SU-DHL-6 (cell line): Measurements from ENCODE around the gene ETFB.

ENCODE experiments used
- H2AFZ ChIP-seq: fragments of 200-600 bp; sonication (generic); 2 replicates; pipeline ENCODE4 v1.6.1; 2014; ENCODE audit warnings: low read depth, mild to moderate bottlenecking, moderate library complexity, mixed read lengths, antibody characterized with exemption, low read length; ENCODE audit not compliant: severe bottlenecking
- H3F3A ChIP-seq: fragments of 200-600 bp; shearing (Covaris generic); 2 replicates; pipeline ENCODE4 v1.6.0; 2016; ENCODE audit warnings: antibody characterized with exemption, mild to moderate bottlenecking; ENCODE audit not compliant: insufficient read depth
- H3K27ac ChIP-seq: fragments of 200-600 bp; sonication (generic); 2 replicates; pipeline ENCODE4 v1.5.1; 2016; ENCODE audit warnings: low read depth, mild to moderate bottlenecking, low read length, moderate library complexity, mixed read lengths
- H3K27me3 ChIP-seq: fragments of 200-600 bp; sonication (generic), shearing (Covaris generic); 2 replicates; pipeline ENCODE4 v1.6.0; 2014; ENCODE audit warnings: mild to moderate bottlenecking, low read length
- H3K36me3 ChIP-seq: fragments of 200-600 bp; sonication (generic); 2 replicates; pipeline ENCODE4 v1.6.1; 2014; ENCODE audit warnings: mild to moderate bottlenecking, low read length, mixed read lengths
- H3K4me2 ChIP-seq: fragments of 300-600, 200-600 bp; shearing (Covaris generic), sonication (generic); 2 replicates; pipeline ENCODE4 v1.6.0; 2014; ENCODE audit warnings: low read length, low read depth, mild to moderate bottlenecking; ENCODE audit not compliant: poor library complexity, severe bottlenecking
- H3K4me3 ChIP-seq: fragments of 200-600 bp; sonication (generic); 2 replicates; pipeline ENCODE4 v1.5.1; 2014; ENCODE audit warnings: antibody characterized with exemption, low read length, mild to moderate bottlenecking, mixed read lengths; ENCODE audit not compliant: insufficient read depth, poor library complexity, severe bottlenecking
- H3K79me2 ChIP-seq: fragments of 200-600 bp; sonication (generic); 2 replicates; pipeline ENCODE4 v1.6.1; 2014; ENCODE audit warnings: mild to moderate bottlenecking, low read length, moderate library complexity; ENCODE audit not compliant: insufficient read depth
- H3K9ac ChIP-seq: fragments of 200-600 bp; sonication (generic); 2 replicates; pipeline ENCODE4 v1.7.0; 2014; ENCODE audit warnings: mild to moderate bottlenecking, low read length
- H3K9me2 ChIP-seq: fragments of 200-600 bp; sonication (generic); replicated peaks from 2 replicates; pipeline ENCODE4 v1.6.1; 2014; ENCODE audit warnings: low read length; ENCODE audit not compliant: insufficient read depth
- H3K9me3 ChIP-seq: fragments of 200-600 bp; sonication (generic); 2 replicates; pipeline ENCODE4 v1.6.1; 2014; ENCODE audit warnings: low read length, mixed read lengths; ENCODE audit not compliant: insufficient read depth
- H4K20me1 ChIP-seq: fragments of 200-600 bp; sonication (generic); 2 replicates; pipeline ENCODE4 v1.6.1; 2014; ENCODE audit warnings: low read depth, mild to moderate bottlenecking, antibody characterized with exemption, low read length, moderate library complexity, mixed read lengths
- EZH2phosphoT487 ChIP-seq: fragments of 200-600 bp; sonication (generic), shearing (Covaris generic); conservative IDR thresholded peaks from 2 replicates; pipeline ENCODE4 v1.6.1; 2018; ENCODE audit warnings: mild to moderate bottlenecking, antibody characterized with exemption, low read length, moderate library complexity, mixed read lengths
- TF ChIP-seq, protein P1 (sequence below): fragments of 200-600 bp; sonication (generic); IDR thresholded peaks from one replicate; pipeline ENCODE4 v1.5.1; 2017; ENCODE audit warnings: antibody characterized with exemption, mild to moderate bottlenecking, low read length, moderate library complexity; ENCODE audit not compliant: insufficient read depth, poor library complexity, severe bottlenecking

The ETFB gene

DNA sequence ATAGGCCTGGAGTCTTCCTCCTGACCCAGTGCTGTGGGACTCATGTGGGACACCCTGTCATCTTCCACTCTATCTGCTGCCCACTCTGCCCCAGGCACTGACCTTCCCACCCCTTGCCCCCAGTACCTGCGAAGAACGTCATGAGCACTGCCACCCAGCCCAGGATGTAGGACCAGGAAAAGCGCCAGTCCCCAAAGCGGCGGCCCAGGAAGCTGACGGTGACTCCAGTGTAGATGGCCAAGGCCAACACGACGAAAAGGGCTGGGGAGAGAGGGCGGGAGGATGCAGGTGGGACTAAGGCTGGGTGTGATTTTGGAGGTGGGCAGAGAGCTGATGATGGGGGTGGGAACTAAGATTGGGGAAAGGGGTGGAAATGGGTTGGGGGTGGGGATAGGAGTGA lies 14.2 kb upstream of the ETFB start:
- H3K27me3 ChIP-seq, result no peaks in the 10 kb centered on the region
- H3K79me2 ChIP-seq, result no peaks in the 10 kb centered on the region
- no peak overlapping the region for H3K27ac ChIP-seq
- TF ChIP-seq, protein P1, sequence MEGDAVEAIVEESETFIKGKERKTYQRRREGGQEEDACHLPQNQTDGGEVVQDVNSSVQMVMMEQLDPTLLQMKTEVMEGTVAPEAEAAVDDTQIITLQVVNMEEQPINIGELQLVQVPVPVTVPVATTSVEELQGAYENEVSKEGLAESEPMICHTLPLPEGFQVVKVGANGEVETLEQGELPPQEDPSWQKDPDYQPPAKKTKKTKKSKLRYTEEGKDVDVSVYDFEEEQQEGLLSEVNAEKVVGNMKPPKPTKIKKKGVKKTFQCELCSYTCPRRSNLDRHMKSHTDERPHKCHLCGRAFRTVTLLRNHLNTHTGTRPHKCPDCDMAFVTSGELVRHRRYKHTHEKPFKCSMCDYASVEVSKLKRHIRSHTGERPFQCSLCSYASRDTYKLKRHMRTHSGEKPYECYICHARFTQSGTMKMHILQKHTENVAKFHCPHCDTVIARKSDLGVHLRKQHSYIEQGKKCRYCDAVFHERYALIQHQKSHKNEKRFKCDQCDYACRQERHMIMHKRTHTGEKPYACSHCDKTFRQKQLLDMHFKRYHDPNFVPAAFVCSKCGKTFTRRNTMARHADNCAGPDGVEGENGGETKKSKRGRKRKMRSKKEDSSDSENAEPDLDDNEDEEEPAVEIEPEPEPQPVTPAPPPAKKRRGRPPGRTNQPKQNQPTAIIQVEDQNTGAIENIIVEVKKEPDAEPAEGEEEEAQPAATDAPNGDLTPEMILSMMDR, result no peak
- no peak for TF ChIP-seq EZH2phosphoT487
- no peaks in the 10 kb centered on the region for H4K20me1 ChIP-seq
- no peaks in the 10 kb centered on the region for H3F3A ChIP-seq
- no peak overlapping the region for H2AFZ ChIP-seq
- no peaks in the 10 kb centered on the region for H3K9me3 ChIP-seq
- no peak overlapping the region for H3K4me2 ChIP-seq
- H3K9me2 ChIP-seq, result no peaks in the 10 kb centered on the region
- no peaks in the 10 kb centered on the region for H3K36me3 ChIP-seq
- H3K4me3 ChIP-seq, result no peak overlapping the region
- H3K9ac ChIP-seq, result no peak overlapping the region

DNA sequence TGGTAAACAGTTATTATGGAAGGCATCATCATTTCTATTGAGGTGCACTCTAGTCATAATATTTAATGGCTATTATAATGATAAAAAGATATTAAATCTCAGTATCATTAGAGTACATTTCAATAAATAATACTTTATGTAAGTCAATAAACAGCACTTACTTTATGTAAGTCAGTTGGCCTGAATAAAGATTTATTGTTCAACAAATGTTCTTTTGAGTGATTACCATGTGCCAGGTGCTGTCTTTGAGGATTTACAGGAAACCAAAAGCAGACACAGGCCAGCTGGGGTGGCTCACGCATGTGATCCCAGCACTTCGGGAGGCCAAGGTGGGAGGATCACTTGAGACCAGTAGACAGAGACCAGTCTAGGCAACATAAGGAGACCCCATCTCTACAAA lies 11.2 kb upstream of the ETFB start:
- H3K9me2 ChIP-seq, result no peaks in the 10 kb centered on the region
- no peaks in the 10 kb centered on the region for H3K9me3 ChIP-seq
- no peak overlapping the region for H2AFZ ChIP-seq
- no peaks in the 10 kb centered on the region for H4K20me1 ChIP-seq
- H3K27ac ChIP-seq, result no peak overlapping the region
- no peaks in the 10 kb centered on the region for H3K36me3 ChIP-seq
- H3K79me2 ChIP-seq, result no peaks in the 10 kb centered on the region
- H3K4me3 ChIP-seq, result no peak overlapping the region
- no peak overlapping the region for H3K4me2 ChIP-seq
- H3K9ac ChIP-seq, result no peak overlapping the region
- TF ChIP-seq, protein P1, result no peak
- no peaks in the 10 kb centered on the region for H3F3A ChIP-seq
- no peaks in the 10 kb centered on the region for H3K27me3 ChIP-seq

DNA sequence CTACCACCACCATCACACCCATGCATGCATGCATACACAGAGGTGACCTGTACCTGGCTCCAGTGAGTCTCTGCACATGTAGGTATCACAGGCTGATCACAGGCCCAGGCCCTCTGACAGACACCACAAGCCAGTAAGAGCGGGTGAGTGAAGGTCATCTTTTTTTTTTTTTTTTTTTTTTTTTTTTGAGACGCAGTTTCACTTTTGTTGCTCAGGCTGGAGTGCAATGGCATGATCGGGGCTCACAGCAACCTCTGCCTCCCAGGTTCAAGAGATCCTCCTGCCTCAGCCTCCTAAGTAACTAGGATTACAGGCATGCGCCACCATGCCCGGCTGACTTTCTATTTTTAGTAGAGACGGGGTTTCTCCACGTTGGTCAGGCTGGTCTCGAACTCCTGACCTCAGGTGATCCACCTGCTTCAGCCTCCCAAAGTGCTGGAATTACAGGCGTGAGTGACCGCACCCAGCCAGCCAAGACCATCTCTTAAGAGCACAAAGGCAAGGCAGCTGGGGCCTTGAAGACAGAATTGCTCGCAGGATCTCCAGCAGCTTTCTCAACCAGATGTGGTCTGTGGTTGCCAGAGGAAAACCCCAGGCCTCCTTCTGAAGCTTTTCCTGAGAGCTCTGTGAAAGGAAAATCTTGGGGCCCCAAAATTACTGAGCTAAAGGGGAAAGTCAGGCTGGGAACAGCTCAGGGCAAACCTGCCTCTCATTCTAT lies 9.5 kb upstream of the ETFB start:
- Histone ChIP-seq H3K27me3 (no peaks in the 10 kb centered on the region), H3K79me2 (no peaks in the 10 kb centered on the region), H3F3A (no peaks in the 10 kb centered on the region), H4K20me1 (no peaks in the 10 kb centered on the region), H3K9me3 (no peaks in the 10 kb centered on the region), H3K4me3 (no peak overlapping the region), H2AFZ (no peak overlapping the region), H3K4me2 (no peak overlapping the region), H3K9ac (no peak overlapping the region), H3K36me3 (no peaks in the 10 kb centered on the region), H3K9me2 (no peaks in the 10 kb centered on the region), H3K27ac (no peak overlapping the region)
- TF ChIP-seq EZH2phosphoT487, result no peak
- TF ChIP-seq, protein P1, result no peak
